Stimulated activated CD4-positive, alpha-beta T cell treated with anti-CD3 and anti-CD28 coated beads, Interleukin-1b, Interleukin-23, amount 100 ng/mL, for 24 hours (primary cell): ENCODE results near the gene ACOT12.
"Not testable (repeated sequence)": the region's sequence is repeated elsewhere in the genome, so short reads cannot be mapped to it uniquely, and the experiment has no call there.

Source experiments
- DNase-seq, 4 experiments: peaks; one replicate each; pipeline ENCODE4 v3.0.0-alpha.2; 2020; ENCODE audit warnings: low read depth in 4 of 4, low spot score in 1 of 4

Gene ACOT12

DNA sequence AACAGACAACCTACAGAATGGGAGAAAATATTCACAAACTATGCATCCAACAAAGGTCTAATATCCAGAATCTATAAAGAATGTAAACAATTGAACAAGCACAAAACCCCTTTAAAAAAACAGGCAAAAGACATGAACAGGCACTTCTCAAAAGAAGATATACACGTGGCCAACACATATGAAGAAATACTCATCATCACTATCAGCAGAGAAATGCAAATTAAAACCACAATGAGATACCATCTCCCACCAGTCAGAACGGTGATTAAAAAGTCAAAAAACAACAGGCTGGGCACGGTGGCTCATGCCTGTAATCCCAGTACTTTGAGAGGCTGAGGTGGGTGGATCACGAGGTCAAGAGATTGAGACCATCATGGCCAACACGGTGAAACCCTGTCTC is 99.9 kb downstream of the ACOT12 start:
- DNase-seq = not testable (repeated sequence)

DNA sequence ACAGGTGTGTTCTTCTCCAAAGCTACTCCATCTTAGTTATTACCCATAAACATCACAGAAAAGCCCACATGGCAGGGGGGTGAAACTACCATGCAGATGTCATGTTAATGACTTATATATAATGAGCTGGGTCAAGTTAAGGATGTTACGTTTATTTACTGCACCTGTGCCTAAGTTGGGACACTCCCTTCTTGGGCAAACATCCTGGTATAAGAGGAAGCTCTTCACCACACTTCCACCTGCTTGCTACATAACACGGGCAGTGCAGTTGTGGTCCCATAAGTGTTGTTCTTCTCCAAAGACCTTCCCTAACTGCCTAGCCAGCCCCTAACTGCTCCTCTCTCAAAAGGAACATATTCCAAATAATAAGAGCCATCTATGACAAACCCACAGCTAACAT is 101.8 kb downstream of the ACOT12 start:
- no peak for DNase-seq

DNA sequence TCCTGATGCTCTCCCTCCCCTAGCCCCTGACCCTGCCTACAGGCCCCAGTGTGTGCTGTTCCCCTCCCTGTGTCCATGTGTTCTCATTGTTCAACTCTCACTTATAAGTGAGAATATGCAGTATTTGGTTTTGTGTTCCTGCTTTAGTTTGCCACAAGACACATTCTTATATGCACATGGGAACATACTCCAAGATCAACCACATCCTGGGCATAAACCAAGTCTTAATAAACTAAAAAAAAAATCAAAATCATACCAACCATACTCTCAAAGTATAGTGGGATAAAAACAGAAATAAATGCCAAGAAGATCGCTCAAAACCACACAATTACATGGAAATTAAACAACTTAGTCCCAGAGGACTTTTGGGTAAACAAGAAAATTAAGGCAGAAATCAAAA is 103.8 kb downstream of the ACOT12 start:
- no peak for DNase-seq

DNA sequence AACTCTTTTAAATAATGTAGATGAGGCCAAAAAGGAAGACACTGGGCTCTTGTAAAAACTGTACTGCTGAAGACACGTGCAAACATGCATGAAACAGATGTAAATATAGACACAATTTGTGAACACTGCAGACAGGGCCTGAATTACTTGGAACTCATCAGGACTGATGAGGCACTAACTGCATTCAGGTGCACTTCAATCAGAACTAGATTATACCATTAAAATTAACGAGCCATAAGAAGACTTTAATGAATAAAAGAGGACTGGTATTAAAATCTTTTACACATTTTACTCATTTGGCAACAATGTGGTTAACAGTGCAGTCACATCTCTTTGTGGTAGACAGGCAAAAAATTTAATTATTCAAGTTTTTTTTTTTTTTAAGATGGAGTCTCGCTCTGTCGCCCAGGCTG is 105.9 kb downstream of the ACOT12 start:
- no peak for DNase-seq

DNA sequence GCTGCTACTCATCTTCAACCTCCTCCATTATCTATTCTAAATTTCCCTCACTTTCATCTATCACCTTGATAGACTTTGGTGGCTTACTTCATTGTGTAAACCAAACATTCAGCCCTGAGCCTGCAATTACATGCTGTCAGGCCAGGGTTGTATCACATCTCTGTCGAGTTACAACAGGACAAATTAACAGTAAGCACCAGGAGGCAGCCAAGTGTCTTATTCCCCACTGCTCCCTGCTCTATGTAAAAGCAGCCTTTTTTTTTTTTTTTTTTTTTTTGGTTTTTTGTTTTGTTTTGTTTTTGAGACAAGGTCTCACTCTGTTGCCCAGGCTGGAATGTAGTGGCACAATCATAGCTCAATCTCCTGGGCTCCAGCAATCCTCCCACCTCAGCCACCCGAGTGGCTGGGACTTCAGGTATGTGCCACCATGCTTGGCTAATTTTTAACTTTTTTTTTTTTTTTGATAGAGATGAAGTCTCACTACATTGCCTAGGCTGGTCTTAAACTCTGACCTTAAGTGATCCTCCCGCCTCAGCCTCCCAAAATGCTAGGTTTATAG is 107.8 kb downstream of the ACOT12 start:
- no peak for DNase-seq

DNA sequence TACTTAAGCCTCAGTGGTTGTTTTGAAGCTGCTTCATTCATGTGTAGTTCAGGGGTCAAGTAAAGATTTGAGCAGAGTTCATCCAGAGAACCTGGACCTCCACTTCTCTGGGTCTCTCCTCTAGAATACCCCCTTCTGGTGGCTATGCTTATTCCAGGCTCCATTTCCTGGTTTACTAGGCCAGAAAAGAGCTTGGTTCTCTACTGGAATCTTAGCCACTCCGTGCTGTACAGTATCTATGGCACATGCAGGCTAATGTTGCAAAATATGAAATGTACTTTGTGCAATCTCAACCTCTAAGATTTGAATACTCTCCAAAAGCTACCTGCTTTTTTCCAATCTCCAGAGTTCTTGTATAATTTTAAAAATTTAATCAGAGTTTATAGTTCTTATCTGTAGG is 110.0 kb downstream of the ACOT12 start:
- no peak for DNase-seq
